Activated CD8-positive, alpha-beta memory T cell treated with anti-CD3 and anti-CD28 coated beads, Interleukin-2, amount 50 U/mL, for 48 hours (primary cell): ENCODE results near the gene ELMO2.

Experiments
- DNase-seq: peaks from one replicate; pipeline ENCODE4 v3.0.0-alpha.2; 2020

Gene ELMO2

DNA sequence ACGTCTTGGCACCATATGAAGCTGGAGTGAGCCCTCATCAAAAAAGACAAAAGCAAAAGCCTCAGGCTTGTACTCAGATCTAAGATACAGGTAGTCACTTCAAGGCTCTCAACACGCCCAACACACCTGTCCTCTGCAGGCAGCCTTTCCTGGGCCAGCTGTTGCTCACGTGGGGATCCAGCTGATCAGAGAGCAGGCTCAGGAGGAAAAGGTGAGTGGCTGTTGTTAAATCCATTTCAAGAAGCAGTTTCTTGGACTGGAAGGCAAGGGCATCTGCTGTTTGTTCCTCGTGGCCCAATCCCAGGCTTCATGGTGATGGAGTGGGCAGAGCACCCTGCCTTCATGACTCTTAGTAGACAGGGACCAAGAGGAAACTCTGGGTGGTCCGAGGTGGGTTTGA is 39.6 kb downstream of the ELMO2 start:
- no peak for DNase-seq

DNA sequence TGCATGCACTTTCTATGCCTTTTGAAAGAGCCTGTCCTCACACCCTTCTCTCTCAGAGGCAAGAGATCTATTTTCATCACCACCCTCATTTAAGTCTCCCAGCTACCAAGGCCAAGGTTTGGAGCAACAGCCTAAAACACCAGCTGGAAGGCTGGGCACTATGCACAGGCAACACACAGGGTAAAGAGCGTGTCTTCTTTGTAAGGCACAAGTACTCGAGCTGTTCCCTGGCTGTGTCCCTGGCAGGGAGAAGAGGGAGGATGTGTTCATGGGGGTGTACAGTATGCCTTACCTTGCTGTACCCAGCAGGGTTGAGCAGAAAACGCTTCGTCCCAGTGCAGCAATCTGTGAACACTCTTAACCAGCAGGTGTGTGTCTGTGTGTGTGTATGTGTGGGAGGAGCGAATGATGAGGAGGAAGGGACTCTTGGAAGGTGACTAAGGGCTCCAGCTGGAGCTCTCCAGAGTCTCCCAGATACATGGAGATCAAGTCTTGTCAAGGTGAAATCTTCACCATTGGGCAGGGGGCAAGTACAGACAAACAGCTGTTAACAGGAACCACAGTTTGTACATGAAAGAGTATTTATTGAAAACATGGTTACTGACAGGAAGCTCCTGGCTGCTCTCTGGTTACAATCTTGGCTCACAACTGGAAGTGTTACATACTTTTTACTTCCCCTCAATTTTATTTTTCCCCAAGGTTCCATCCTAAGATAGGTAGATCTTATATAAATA is 40.8 kb downstream of the ELMO2 start:
- DNase-seq, result no peak

DNA sequence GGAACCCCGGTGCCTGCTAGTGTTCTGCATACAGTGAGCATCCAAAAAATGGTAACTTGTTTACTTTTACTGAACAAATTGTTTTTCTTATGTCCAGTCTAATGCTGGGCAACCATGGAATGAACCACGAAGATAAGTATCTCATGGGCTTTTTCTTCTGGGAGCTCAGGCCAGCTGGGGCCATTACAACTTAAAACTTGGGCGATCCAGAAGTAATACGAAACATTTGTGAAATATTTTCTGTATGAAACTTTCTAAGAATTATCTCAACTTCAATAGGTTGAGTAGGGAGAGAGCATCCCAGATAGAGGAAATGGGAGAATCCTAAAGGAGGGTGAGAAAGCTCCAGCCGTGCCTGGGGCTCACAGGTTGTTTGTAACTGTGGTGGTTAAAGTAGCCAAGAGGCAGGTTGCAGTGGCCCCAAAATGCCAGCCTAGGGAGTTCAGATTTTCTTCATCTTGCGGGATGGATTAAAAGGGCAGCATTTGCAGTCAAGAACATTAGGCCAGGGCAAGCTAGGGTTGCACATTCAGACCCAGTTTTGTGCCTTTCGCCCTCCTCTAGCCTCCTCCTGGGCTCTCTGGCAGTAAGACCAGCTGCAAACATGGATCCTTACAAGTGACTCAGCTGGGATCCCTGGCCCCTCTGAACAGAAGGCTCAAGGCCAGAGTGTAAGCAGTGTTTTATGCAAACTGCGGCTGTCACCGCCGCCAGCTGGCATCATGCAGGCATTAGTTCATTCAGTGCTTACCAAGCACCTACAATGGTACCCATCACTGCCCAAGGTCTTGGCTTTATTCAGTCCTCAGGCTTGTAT is 41.5 kb downstream of the ELMO2 start:
- no peak for DNase-seq

DNA sequence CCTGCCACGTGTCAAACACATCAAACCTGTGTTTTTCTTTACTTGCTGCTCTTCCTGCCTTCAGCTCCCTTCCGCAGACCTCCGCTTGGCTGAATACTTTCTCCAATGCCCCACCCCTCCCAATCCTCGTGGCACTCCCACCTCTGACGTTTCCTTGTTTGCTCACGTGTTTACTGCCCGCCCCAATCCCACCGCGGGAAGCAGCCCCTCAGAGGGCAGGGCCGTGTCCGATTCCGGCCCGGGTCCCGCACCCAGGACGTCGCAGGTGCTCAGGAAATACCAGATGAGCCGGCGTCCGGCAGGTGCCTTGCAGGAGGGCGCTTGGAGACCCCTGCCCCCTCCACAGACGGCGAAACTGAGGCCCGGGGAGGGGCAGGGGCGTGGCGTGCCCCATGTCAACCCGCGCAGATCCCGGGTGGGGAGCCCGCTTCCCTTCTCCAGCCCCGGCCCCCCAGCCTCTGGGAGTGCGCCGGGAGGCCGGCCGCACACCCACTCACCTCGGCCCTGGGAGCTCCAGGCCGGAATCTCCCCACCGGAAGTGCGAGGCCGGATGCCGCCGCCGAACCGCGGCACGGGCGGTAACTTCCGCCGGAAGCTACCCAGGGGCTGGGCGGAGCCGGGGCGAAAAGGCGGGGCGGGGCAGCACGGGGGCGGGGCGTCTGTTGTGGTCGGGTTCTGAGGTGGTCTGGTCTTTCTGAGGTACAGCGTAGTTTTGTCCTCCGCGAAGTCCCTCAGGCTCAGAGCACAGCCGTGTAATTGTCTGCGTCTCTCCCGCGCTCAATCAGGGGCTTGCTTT is 42.3 kb downstream of the ELMO2 start:
- peak; percentile 94 for DNase-seq

DNA sequence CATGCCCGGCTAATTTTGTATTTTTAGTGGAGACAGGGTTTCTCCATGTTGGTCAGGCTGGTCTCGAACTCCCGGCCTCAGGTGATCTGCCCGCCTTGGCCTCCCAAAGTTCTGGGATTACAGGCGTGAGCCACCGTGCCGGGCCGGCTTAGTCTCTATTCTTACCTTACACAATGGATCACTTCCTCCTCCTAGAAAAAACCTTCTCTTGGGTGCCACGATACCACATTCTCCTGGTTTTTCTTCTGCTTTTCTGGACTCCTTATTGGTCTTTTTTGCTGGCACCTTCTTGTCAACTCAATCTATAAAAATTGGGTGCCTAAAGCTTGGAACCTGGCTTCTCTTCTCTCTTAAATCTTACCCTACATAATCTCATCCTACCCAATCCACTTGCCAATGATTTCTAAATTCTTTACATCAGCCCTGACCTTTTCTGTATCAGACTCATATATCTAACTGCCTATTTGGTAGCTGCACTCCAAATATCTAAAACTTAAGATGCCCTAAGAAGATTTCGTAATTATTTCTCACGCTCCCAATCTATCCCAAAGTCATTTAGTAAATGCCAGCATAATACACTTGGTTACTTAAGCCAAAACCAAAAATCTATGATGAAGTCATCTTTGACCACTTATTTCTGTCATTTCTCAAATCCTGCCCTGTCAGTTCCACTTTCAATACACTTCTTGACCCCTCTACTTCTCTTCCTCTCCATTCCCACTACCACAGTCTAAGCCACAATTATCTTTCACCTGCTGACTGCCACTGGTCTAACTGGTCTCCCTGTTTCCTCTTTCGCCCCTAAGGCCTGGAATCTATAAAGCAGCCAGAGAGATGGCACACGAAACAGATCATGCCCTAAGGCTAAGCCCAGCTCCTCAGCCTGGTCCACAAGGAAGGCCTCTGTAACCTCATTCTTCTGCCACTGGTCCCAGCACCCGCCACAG is 43.2 kb downstream of the ELMO2 start:
- DNase-seq, result no peak

DNA sequence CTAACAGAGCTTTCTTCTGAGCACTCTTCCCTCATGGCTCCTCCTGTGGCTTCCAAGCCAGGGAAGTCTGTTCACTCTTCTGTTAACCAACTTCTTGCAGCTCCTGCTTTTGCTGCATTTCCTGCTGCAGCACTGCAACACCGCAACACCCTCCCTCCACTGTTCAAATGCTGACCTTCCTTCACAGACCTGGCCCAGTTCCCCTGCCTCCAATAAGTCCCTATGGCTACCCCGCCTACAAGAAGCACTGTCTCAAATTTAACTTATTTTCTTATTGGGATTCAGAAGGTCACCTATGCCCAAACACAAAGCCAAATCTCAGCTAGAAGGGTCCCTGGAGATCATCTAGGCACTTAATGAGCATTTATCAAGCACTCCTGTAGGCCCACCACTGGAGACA is 44.6 kb downstream of the ELMO2 start:
- no peak for DNase-seq

DNA sequence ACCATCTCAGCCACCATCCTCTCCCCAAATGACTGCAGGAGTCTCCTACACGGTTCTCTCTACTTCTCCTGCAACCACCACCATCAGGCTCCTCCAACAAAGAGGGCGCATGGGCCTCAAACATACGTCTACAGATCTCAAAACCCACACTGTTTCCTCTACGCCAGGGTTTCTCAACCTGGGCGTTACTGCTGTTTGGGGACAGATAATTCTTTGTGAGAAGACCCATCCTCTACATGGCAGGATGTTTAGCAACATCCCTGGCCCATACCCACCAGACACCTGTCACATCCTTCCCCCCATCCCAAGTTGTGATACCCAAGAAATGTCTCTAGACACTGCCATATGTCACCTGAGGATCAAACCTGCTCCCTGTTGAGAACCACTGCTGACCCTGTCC is 45.0 kb downstream of the ELMO2 start:
- no peak for DNase-seq

DNA sequence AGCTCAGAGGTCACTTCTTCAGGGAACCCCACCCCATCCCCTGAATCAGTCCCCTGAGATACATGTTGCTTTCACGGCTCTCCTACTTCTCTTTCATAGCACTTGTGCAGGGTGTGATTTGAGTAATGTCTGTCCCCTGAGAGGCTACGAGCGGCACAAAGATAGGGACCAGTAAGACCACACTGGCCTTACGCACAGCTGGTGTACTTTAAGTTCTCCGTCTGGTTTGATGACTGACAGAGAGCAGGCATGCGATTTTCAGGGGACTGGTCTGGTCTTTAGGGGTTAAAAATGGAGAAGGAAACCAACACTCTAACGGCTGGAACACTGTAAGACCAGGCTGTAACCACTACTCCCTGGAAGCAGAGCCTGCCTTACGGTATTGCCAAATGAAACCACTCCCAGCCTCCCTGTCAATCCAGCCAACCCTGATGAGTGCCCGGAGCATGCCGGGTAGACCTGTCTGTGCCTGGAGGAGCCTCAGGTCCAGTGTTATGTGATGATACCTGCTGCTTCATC is 47.1 kb downstream of the ELMO2 start:
- no peak for DNase-seq

DNA sequence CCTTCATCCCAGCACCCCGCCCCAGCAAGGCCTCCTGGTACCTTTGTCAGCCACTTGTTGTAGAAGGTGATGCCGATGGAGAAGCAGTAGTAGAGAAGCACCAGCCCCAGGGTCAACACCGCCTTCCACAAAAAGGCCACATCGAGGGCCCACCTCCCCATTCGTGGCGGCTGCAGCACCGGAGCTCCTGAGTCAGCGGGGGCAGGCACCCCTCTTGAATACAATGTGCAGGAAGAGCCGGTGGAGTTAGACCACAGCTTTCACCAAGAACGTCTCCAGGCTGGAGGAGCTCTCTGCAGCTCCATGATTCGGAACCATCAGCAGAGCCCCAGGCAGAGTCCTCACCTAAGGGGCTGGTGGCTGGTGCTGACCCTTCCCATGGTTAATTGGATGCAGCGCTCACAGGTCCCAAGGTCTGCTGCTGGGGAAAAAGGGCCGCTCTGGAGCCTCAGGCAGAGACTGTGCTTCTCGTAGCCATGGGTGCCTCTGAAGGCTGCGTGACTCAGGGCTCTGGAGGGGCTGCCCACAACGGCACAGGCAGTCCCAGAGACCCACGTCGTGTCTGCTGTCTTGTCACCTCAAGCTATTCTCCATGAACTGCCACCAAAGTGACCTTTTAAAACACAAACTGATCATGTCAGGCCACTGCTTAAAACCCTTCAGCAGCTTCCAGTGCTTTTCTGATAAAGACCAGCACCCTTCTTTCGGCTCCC is 47.9 kb downstream of the ELMO2 start:
- DNase-seq, result no peak

DNA sequence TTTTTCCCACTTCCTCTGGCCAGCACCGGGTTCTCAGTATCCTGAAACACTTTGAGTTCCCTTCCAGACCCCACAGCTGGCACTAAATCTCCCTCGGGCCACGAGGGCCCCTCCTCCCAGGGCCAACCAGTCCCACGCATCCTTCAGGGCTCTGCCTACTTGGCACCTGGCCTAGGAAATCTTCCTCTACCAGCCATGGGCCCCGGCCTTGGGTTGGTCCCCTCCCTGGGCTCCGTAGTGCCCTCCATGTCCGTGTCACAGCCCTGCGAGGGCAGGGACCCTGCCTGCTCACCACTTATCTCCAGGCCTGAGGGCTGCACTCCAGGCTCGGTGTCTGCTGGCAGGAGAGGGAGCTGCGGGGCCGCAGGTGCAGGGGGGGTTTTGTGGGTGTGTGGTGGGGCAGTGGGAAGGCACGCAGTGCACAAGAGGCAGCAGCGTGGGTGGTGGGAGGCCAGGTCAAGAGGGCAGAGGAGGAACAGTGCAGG is 49.3 kb downstream of the ELMO2 start:
- no peak for DNase-seq

DNA sequence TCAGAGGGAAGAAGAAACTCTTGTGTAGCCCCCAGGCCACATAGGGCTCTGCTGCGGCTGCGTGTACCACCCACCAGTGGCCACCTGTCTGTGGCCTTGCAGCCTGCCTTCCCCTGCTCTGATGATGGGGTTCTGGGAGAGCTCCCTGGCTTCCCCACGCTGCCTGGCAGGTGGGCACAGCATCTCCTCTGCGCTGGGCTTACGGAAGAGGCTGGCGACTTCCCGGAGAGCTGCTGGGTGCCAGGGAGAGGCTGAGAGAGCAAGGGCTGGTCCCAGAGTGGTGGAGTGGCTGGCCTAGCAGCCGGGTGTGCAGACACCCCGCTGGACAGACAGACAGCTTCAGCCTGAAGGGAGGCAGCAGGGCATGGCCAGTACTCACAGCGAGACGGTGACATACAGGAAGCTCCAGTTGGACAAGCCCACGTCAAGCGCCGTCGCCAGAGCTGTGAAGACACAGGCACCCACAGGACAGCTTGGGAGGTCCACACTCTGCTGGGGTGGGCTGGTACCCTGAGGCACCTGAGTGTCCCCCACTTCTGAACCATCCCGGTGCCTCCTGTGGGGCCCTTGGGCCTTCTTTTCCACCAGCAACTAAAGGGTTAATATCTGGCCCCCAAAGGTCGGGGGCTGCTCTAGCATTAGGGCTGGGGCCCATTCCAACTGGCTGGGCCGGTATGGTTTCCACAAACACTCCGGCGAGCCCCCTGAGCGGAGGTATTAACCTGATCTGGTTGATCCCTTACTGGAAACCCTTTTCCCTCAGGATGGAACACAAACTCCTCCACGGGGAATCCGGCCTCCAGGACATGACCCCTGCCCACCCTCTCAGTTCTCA is 50.0 kb downstream of the ELMO2 start:
- DNase-seq, result no peak

DNA sequence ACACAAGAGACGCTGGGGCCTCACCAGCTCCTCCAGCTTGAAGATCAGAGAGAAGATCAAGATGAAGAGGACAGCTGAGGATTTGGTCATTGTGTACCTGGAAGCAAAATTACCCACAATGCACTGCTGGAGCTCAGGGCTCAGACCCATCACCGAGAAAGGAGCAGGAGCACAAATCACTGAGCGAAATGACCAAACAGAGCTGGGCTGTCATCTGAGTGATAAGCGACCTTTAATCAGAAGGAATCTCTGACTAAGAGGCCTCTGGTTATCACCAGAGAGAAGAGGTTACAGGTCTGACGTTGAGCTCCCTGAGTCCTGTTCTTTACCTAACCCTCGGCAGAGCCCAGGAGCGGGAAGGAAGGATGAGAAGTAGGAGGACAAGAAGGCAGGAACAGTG is 50.6 kb downstream of the ELMO2 start:
- no peak for DNase-seq

DNA sequence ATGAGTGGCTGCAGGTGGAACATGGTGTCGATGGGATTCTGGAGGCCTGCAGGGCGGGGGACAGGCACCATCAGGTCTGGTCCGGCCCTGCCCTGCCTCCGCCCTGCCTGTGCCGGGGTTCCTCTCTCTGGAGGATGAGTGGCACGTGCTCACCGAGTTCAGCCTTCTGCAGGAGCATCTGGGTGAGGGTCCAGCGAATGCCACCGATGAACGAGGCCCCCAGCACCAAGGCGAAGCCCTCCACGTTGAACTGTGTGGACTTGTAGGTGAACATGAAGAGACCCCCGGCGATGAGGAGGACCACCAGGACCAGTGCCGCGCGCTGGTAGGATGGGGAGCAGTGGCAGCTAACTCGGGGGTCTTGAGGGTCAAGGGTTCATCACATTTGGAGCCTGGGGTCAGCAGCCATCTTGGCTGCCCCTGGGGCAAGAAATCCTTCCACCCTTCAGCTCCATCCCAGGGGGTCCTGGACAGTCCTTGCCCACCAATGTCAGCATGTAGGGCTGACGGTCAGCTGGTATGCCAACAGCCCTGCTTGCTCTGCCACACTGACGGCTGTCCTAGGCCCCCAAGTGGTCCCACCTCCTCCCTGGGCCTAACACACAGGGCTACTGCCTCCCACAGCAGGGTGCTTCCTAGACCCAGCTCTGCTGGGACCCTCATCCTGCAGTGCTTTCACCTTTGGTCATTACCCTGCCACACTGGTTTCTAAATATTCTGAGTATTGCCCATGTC is 51.3 kb downstream of the ELMO2 start:
- no peak for DNase-seq

DNA sequence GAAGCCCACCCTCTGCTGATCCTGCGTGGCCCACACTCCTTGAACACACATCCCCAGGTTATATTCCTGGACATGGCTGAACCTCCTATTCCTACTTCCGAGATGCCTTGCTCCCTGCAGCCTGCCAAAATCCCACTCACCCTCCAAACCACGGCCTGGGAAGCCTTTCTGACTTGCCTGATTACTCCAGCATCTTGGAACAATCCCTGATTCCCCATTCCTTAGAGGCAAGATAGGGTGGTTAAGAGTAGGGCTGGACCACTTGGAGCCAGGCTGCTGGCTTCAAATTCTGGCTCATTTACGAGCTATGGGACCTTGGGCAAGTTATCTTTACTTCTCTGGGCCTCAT is 52.2 kb downstream of the ELMO2 start:
- no peak for DNase-seq

DNA sequence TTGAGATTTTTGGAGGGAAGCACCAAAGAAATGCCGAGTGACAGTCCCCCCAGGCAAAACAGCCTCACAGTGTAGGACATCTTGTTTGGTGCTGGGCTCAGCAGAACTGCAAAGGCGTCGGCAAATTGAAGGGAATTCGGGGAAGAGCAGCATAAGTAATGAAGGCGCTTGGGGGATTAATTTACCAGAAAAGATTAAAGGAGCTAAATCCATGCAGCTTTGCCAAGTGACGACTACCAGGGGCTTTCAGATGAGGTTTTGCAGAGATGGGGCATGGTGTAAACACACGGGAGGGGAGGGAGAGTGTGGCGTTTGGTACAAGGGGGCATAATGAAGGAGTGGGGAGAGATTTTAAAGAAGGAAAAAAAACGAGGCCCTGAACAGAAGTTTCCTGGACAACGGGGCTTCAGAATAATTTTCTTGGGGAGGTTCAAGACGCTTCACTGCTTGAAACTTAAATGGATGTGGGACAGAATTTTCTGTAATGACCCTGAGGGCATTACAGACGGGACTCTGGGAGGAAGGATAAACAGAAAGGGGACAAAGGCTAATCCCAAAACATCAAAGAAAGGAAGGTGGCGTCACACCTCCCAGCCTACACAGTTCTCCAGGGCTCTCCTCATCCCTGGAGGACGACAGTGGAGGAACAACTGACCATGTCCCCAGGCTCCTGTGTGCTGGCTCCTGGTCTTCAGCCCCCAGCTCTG is 52.8 kb downstream of the ELMO2 start:
- no peak for DNase-seq

DNA sequence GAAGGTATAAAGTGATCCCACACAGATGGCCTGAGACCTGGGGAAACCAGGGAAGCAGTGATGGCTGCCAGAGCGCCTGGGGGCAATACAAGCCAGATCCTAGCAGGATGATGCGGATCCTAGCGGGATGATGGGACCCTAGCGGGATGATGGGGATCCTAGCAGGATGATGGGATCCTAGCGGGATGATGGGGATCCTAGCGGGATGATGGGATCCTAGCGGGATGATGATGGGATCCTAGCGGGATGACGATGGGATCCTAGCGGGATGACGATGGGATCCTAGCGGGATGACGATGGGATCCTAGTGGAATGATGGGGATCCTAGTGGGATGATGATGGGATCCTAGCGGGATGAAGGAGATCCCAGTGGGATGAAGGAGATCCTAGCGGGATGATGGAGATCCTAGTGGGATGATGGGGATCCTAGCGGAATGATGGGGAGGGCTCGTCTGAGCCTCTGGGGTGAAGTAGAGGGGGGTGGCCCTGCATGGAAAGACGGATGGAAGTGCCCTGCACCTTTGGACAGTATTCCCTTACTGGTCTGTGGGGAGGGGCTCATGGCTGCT is 54.0 kb downstream of the ELMO2 start:
- DNase-seq, result no peak

DNA sequence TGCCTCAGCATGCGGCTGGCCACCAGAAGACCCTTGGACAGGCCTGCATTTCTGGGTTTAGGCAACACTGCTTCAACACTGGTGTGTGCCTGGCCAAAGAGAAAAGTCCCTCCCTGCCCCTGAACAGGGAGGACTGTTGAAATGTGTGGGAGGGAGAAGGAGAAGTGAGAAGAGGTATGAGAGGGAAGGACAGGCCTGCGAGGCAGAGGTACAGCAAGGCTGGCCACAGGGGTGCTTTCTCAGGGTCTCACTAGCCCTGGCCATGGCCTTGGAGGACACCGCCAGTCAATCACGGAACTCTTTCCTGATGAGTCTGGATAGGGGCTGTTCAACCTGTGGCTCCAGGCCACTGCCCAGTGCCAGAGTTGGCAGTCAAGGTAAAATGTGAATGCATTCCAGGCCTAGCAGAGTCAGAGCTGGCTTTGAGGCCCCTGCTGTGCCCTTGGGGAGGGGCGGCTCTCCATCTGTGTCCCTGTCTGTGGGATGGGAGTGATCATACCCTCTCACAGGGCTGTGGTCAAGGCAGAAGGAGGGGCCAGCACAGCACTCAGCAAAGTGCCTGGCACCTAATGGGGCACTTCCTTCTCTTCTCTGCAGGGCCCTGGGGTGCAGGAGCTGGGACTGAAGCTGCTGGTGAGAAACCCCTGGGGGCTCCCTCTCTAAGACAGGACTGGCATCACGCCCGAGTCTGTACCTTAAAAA is 54.9 kb downstream of the ELMO2 start:
- DNase-seq, result no peak

DNA sequence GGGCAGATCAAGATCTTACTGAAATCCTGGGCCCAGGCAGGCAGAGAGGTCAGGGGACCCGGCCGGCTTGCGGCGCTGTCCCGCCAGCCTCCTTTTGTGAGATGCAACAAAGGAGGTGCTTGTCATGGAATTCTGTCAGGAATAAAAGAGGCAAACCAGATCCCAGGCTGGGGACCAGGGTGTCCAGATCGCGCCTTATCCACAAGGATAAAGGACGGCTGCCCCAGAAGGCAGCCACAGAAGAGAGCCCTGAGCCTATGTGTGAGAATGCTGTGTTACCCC is 55.5 kb downstream of the ELMO2 start:
- DNase-seq, result no peak
